Stimulated activated CD8-positive, alpha-beta memory T cell treated with anti-CD3 and anti-CD28 coated beads, Interleukin-15, amount 100 ng/mL, for 24 hours (primary cell): ENCODE data around the gene SLC25A29.
A peak's percentile ranks its signal among the peaks of the same experiment; 100 is the strongest.

Source experiments
- DNase-seq: peaks from one replicate; pipeline ENCODE4 v3.0.0-alpha.2; 2020; ENCODE audit warnings: low read depth

The SLC25A29 gene

DNA sequence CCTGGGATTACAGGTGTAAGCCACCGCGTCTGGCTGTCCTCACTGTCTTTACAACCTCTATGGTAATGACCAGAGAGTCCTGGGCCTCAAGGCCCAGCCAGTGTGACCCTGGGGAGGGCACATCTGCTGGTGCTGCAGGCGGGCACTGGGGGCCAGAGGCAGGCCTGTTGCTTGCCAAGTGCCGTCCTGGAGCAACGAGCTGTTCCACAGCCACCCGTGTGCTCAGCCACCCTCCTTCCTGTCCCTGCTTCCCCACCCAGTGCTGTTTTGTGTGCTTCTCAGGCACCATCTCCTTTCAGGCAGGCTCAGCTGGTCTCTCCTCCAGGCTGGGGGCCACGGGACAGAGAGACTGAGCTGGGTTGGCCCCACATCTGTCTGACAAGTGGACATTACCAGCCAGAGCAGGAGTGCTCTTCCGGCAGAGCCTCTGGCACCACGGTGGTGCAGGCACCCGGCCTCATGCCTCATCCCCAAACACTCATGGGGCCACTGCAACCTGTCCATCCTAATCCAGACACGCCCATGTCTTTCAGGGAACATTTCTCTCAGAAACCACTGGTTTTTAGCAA, 25.9 kb upstream of the SLC25A29 start:
- DNase-seq, result no peak

- DNase-seq, result no peak
These were observed 24.2 kb upstream of the SLC25A29 start for GRCh38 chr14:100330388-100330931.

- no peak for DNase-seq
These were observed 23.7 kb upstream of the SLC25A29 start for GRCh38 chr14:100330007-100330344.

DNA sequence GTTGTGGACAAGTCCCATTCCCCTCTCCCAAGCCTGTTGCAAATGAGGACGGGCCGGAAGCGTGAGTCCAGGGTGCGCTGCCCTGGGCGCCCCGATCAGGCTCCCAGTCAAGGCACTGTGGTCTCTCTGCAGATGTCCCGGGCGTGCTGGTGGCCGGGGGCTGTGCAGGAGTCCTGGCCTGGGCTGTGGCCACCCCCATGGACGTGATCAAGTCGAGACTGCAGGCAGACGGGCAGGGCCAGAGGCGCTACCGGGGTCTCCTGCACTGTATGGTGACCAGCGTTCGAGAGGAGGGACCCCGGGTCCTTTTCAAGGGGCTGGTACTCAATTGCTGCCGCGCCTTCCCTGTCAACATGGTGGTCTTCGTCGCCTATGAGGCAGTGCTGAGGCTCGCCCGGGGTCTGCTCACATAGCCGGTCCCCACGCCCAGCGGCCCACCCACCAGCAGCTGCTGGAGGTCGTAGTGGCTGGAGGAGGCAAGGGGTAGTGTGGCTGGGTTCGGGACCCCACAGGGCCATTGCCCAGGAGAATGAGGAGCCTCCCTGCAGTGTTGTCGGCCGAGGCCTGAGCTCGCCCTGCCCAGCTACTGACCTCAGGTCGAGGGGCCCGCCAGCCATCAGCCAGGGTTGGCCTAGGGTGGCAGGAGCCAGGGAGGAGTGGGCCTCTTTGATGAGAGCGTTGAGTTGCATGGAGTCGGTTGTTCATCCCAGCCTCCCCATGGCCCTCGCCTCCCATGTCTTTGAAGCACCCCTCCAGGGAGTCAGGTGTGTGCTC, 23.2 kb upstream of the SLC25A29 start:
- no peak for DNase-seq

DNA sequence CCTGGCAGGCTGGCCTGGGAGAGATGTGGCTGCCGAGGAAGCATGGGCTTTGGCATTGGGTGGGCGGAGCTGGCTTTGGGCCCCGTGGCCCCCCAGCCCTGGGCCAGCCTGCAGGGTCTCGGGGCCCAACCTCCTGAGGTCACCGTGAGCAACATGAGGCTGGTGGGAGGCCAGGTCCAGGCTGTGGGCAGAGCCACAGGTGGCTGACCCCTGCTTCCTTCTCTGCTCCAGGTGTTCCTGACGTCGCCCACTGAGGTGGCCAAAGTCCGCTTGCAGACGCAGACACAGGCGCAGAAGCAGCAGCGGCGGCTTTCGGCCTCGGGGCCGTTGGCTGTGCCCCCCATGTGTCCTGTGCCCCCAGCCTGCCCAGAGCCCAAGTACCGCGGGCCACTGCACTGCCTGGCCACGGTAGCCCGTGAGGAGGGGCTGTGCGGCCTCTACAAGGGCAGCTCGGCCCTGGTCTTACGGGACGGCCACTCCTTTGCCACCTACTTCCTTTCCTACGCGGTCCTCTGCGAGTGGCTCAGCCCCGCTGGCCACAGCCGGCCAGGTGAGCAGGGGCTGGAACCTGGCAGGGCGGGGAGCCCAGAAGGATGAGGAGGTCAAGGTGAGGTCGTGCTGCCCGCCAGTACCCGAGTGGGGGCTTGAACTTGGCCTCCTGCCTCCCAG, 22.4 kb upstream of the SLC25A29 start:
- DNase-seq, result no peak

GRCh38 chr14:100327128-100327527, 20.9 kb upstream of the SLC25A29 start:
- DNase-seq, result no peak

DNA sequence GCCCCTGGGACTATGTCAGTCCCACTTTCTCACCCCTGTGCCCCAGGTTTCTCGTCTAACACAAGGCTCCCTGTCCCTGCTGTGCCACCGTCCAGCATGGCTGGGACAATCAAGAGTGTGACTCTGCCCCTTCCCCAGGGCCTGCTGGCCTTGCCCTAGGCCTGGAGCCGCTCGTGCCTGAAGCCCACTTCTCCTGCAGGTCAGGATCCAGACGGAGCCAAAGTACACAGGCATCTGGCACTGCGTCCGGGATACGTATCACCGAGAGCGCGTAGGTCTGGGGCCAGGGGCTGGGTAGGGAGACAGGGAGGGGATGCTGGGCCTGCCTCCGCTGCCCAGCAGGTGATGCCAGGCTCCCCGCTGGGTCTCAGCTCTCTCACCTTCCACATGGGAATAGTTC, 19.7 kb upstream of the SLC25A29 start:
- DNase-seq, result no peak

GRCh38 chr14:100325231-100325632, 19.0 kb upstream of the SLC25A29 start:
- no peak for DNase-seq

- no peak for DNase-seq
These were observed 17.7 kb upstream of the SLC25A29 start for GRCh38 chr14:100323942-100324307.

DNA sequence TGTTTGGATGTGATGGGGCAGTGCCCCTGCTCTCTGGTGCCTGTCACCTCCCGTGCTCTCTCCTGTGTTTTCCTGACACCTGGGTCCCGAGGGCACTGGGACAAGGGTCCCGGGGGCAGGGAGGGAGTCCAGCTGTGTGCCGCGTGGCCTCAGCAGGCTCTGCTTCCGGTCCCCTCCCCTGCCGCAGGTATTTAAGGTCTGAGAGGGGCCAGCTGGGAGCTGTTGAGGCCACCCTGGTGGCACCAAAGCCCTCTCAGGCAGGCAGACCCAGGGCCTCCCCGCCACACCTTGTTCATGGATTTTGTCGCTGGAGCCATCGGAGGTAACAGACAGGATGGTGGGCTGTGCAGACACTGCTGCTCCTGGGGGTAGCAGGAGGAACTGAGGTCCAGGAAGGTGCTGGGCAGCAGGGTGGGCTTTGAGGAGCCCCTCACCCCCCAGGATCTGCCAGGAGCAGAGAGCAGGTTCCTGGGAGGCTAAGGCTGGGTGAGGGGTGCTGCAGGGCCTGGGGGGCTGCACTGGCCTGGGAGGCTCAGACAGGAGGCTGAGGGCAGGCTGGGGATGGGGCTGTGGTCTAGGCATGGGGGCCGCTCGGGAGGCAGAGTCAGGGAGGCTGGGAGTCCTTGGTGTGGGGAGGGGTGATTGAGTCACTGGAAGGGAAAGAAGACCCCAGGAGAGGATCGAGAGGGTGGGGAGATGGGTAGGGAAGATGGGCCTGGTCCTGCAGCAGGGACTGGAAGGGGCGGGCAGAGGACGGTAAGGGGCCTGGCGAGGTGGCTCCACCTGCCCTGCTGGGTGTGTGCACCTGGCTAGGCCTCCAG, 17.1 kb upstream of the SLC25A29 start, which contains the start of gene SLC25A47:
Gene SLC25A47, plus strand, starts transcription at position 219 of the 821 bp plus-strand sequence. Its CDS starts 76 bp downstream, at position 295.
- no peak for DNase-seq

DNA sequence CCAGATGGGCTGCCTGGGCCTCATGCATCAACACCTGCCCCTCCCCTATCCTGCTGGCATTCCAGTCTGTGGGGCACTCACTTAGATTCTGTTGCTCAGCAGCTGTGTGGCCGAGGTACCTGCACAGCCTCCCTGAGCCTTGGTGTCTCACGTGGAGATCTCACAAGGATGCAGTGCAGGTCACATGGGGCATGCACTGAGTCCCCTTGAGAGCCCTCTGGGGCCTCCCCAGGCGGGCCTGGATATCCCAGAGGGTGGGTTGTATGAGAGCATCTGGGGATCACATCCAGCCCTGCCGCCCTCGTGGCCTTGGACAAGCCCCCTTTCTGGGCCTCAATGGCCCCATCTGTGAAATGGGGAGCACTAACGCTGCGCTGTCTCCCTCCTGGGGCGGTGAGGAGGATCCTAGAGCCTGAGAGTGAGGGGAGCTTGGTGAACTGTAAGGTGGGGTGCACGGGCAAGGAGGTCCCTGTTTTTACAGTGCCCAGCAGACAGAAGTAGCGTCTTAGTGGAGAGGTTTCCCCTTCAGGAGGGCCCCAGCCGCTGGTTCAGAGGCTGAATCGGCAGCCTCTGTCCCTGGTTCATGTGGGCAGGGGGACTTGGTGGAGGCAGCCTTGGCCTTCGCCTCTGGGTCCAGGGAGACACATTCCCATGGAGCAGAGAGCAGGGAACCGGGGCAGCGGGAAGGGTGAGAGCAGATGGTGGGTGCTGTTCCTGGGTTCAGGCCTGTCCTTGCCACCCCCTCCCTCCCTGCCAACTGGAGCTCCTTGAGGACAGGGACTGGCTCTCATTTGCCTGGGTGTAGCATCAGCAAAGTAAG, 16.1 kb upstream of the SLC25A29 start:
- no peak for DNase-seq

DNA sequence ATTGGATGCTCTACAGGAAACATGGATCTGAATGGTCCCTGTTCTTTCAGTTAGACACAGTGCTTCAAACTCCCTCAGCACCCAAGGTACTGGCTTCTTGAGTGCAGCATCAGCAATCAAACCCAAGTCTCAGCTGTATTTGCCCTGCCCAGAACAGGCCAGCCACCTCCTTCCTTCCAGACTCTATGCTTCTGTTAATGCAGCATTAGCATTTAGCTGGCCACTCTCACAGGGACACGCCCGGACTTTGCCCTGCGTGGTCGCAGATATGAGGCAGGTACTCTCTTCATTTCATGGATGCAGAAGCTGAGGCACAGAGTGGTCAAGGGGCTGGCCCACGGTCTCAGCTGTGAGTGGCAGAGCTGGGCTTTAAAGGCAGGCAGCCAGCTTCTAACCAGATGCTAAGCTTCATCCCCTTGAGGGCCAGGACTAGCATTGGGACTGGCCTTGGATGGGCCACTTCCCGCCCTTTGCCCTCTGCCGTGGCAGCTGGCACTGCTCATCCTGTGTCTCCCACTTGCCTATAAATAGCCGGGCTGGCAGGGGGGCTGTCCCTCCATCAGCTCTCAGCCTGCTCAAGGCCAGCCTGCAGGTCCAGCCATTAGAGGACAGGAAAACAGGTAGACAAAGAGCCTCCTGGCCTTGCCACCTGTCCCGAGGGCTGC, 15.4 kb upstream of the SLC25A29 start:
- no peak for DNase-seq

- DNase-seq, result no peak
These were observed 14.1 kb upstream of the SLC25A29 start for GRCh38 chr14:100320157-100320856.

DNA sequence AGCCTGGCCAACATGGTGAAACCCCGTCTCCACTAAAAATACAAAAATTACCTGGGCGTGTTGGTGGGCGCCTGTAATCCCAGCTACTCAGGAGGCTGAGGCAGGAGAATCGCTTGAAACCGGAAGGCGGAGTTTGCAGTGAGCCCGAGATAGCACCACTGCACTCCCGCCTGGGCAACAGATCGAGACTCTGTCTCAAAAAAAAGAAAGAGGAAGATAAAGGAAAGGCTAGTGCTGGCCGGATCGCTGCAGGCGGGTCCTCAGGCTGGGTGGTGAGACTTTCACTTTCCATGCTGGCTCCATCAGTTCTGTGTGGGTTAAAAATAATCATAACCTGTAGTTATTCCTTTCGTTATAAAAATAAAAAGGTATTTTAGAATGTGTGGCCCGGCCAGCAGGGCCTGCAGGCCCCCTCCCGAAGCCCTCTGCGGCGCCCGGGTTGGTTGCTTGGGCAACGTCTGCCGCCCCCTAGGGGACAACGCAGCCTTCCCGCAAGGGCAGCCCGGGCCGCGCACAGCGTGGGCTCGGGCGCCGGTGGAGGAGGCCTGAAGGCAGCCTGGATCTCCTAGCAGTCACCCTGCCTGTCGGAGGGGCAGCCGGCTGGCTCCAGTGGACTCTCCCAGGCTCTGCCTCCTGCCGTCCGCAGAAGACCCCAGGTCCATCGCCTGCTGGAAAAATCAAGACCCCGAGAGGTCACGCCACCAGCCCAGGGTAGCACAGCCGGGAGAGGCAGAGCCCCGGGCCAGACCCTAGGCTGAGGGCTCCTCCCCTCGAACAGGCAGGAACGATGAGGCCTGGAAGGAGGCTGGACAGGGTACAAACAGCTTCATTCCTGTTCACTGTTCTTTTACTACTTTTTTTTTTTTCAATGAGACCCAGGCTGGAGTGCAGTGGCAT, 11.9 kb upstream of the SLC25A29 start:
- DNase-seq, result peak; percentile 38

- no peak for DNase-seq
These were observed 11.1 kb upstream of the SLC25A29 start for GRCh38 chr14:100317389-100317788.

DNA sequence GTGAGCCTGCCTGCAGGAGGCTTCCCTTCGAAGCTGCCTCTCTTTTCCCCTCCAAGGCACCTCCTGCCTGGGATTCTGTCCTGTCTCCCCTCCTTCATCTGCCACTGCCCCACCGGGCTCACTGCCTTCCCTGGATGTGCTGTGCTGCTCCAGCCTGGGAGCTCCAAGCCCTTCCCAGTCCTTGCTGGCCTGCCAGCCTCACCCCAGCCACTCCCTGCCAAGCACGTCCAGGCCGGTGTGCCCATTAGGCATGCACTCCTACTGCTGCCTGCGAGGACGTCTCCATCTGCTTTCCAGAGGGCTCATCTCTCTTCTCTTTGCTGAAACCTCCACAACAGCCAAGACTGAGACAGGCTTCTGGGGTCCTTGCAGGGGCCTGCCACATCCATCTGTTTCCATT, 8.5 kb upstream of the SLC25A29 start:
- no peak for DNase-seq

- no peak for DNase-seq
These were observed 7.4 kb upstream of the SLC25A29 start for GRCh38 chr14:100313464-100314230.

DNA sequence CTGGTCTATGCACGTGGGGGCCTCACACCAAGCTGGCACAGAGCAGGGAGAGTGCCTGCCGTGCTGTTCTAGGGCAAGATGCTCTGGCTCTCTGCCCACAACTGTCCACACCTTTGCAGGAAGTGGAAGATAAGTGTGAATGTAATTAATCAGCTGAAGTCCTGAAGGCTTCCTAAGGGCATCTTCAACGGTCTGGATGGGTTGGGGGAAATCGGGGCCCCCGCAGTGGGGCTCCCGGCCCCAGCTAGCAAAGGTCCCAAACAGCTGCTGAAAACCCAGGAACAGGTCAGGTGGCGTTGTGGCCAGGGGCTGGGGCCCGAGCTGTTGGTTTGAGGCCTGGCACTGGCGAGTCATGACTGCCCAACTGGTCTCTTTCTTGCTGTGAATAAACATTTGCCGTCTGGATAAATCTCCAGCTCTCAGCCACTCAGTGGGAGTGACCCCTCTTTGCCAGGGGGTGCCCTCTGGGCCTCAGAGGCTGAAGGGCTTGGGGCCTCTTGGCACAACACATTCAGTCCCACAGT, 6.7 kb upstream of the SLC25A29 start:
- no peak for DNase-seq
